Cerebellar nuclear complex (tissue), 1 donor: Measurements from ENCODE around the gene CAMSAP3.

Source experiments
- DNase-seq, 2 experiments: peaks; one replicate each; lab custom pipeline; 2025; lab: John Stamatoyannopoulos, UW

The CAMSAP3 gene

DNA sequence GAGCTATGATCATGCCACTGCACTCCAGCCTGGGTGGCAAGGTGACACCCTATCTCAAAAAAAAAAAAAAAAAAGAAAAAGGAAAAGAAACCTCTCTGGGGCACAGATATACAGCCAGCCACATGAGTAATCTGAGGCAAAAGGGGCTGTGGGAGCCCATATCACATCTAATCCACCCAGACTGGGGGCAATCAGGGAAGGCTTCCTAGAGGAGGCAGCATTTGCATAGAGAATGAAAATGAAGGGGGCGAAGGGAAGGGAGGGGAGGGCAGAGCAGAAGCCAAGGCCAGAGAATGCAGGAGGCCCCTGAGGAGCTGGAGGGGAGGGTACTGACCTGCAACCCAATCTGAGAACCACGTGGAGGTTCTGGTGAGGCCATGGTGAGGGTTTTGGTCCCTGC lies 54.5 kb downstream of the CAMSAP3 start:
- DNase-seq = no peak

DNA sequence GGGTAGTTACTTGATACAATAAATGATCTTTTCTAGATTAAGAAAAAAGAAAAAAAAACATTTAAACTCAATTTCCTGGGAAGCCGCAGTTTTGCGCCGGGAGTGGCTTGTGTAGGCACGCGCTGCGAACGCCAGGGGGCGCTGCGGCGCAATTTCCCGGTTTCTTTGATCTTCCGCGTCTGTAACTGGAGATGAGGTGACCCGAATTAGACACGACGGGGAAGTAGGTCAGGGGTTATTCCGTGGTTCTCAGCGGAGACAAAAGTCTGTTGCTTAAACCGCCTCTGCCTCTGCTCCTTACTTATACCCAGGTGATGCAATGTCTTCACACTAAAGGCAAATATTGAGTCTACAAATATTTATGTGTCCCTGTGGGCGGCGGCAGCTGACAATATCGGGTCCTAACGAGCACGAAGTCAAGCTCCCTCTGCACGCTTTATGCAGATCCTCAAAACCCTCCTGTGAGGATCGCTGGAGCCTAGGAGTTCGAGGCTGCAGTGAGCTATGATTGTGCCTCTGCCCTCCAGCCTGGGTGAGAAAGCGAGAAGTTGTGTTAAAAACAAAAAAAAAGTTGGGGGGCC lies 56.5 kb downstream of the CAMSAP3 start:
- DNase-seq = peak in 1 of 2 experiments; percentile 69

- no peak for DNase-seq
Observed at GRCh38 chr19:7654401-7654800, 58.7 kb downstream of the CAMSAP3 start.

DNA sequence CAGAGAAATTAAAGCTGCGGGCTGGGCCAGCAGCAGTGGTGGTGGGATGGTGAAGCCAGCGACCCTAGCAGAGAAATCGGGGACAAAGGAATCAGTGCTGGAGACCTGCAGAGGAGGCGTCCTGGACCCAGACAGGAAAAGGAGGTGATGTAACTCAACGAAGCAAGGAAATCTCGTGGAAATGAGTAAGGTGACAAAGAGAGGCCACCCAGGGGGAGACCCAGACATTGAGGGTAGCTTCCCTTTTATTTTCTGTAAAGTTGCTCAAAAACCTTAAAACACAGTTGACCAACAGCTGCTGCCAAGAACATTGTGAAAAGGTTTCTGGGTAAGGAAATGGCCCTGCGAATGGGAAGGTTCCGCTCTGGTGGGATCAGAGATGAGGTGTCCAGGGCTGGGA lies 59.9 kb downstream of the CAMSAP3 start:
- DNase-seq = no peak

DNA sequence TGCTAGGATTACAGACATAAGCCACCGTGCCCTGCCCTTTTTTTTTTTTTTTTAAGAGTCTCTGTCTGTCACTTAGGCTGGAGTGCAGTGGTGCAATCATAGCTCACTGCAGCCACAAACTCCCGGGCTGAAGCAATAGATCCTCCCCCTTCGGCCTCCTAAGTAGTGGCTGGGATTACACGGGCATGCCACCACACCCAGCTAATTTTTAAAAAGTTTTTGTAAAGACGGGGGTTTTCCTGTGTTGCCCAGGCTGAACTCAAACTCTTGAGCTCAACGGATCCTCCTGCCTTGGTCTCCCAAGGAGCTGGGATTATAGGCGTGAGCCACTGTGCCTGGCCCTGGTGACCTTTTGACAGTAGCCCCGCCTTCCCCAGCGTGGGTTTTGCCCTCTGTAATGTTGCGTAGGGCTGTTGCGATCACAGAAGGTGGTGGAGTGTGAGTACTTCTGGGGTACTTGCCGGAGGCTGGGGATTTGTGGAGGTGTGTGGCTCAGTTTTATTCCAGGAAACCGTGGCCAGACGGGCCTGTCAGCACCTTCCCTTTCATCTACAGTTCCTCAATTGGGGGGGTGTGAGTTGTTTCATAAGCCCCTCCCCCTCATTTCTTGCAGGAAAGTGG lies 61.6 kb downstream of the CAMSAP3 start:
- no peak for DNase-seq

GRCh38 chr19:7658219-7658686 lies 62.6 kb downstream of the CAMSAP3 start:
- no peak for DNase-seq

- no peak for DNase-seq
Observed at GRCh38 chr19:7661744-7662538, 66.3 kb downstream of the CAMSAP3 start.

- DNase-seq = no peak
Observed at GRCh38 chr19:7662657-7663056, 67.0 kb downstream of the CAMSAP3 start.

GRCh38 chr19:7663706-7664105 lies 68.0 kb downstream of the CAMSAP3 start:
- no peak for DNase-seq

- DNase-seq = no peak
Observed at GRCh38 chr19:7665076-7665475, 69.4 kb downstream of the CAMSAP3 start.
